GM19467 (cell line): ENCODE data around the gene NRROS.
"Not testable (repeated sequence)": the region's sequence is repeated elsewhere in the genome, so short reads cannot be mapped to it uniquely, and the experiment has no call there.

Experiments used
- ATAC-seq: cut with Tn5 transposase; IDR thresholded peaks from one replicate; pipeline ENCODE4 v1.9.1; 2021; ENCODE audit warnings: mild to moderate bottlenecking, moderate library complexity; ENCODE audit not compliant: unreplicated experiment

The NRROS gene

DNA sequence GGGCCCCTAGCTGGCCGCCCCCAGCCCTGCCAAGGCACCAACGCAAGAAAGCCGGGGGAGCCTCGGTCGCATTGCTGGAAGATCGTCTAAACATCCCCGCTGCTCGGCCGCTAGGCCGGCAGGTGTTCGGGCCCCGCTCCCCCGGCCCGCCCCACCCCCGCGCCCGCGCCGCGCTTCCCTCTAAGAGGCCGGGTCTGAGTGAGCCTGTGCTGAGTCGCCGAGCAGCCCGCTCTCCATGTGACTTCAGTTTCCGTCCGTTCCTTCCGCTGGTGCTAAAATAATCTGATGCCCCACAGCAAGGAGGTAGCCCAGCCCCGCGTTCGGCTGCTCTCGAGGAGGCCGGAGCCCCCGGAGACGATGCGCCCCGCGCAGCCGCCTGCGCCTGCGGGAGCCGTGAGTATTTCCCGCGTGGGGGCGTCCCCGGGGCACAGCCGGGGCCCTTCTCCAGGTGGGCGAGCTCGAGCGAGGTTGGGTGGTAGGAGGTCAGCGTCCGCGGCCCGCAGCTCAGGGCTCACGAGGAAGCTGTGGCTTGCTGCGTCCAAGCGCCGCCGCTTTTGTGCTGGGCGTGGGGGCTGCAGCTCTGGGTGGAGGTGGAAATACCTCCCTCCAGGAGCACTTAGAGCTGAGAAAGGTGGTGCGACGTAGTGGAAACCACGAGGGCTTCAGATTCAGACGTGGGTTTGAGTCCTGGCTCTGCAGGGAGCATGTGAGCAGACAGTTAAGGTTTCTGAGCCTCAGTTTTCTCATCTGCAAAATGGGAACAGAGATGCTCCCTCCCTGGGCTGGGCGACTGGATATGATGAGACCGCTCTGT, at the start of gene NRROS:
Gene NRROS, plus strand, starts transcription at position 212 of the 814 bp plus-strand sequence. CDS start 14,846 bp downstream, outside the sequence.
- ATAC-seq, result no peak

DNA sequence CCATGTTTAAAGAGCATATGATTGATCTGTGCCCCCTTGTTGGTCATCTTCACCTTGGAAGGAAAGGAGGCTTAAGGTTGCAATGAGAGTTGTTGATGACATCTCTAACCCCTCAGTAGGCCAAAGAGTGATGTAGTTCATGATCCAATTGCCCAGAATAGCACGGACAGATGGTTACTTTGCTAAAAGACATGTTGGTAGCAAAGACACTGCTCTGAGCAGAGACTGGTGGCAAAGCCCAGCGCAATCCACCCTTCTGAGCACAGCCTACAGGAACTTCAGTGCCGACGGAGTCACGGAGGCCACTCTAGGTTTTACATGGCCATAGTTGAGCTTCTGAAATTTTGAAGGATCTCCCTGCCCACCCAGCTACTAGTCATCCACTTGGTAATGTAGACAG, 49.2 kb upstream of the NRROS start:
- no peak for ATAC-seq

DNA sequence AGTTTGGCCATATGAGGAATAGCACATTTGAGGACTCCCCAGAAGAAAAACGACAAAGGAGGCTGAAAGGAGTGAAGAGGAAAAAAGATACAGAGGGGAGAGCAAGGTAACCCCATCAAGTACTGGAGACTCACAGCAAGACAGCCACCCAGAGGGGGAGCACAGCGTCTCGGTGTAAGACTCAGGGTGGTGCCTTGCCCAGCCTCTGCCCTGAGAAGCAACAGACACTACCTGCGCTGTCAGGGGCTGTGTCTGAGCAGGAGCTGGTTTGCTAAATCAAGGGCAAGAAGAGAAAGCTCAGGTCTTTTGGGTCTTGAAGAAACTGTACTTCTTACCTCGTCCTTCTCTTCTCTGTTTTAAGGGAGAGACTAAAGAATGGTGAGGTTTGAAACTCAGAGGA, 43.1 kb upstream of the NRROS start:
- no peak for ATAC-seq

DNA sequence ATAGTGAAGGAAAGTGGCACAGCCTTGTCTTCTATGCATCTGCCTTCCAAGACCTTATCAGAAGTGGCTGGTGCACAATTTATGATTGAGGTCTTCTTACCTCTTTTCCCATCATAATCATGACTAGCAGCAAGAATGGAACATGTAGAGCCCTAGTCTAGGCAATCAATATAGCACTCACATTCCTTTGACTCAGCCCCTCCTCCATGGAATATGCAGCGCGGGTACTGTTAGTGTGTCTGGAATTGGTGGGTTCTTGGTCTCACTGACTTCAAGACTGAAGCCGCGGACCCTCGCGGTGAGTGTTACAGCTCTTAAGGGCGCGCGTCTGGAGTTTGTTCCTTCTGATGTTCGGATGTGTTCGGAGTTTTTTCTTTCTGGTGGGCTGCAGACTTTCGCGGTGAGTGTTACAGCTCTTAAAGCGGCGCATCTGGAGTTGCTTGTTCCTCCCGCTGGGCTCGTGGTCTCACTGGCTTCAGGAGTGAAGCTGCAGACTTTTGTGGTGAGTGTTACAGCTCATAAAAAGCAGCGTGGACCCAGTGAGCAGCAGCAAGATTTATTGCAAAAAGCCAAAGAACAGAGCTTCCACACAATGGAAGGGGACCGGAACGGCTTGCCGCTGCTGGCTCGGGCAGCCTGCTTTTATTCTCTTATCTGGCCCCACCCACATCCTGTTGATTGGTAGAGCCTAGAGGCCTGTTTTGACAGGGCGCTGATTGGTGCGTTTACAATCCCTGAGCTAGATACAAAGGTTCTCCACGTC, 41.3 kb upstream of the NRROS start:
- not testable (repeated sequence) for ATAC-seq

DNA sequence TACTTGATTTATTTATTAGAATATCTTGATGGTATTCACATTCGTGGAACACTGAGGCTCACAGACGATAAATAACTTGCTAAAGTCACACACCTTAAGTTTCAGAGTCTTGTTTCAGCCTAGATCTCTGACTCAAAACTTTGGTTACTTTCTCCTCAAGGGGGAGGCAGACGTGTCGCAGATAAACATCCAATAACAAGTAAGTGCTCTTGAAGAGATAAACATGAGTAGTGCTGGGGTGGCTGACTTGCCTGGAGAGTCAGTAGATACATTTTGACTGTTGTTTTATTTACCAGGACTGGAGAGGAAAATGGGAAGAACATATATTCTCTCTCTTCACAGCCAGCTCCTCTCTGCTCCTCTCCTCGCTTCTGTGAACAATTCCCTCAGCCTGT, 39.8 kb upstream of the NRROS start:
- no peak for ATAC-seq

DNA sequence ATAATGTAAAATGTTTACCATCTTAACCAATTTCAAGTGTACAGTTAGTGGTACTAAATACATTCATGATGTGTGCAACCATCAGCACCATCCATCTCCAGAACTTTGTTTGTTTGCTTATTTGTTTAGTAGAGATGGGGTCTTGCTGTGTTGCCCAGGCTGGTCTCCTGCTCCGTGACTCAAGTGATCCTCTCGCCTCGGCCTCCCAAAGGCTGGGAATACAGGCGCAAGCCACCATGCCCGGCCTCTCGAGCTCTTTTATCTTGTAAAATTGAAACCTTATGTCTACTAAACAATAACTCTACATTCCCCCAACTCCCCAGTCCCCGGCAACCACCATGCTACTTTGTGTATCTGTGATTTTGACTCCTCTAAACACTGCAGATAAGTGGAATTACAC, 39.1 kb upstream of the NRROS start:
- no peak for ATAC-seq

DNA sequence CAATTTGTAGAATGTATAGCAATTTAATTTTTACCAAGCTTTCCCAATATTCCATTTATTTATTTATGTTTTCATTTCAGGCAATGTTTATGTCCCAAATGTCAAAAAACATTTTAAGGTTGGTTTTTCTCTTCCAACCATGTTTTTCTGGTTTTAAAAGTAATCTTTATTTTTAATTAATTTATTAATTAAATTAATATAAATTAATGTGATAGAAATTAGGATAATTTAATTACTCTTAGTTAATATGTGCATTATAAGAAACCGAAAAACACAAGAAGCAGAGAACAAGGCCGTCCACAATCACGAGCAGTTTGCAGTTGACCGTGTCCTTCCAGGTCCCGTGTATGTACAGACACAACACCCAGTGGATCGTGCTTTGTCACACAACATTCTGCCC, 36.8 kb upstream of the NRROS start:
- no peak for ATAC-seq

DNA sequence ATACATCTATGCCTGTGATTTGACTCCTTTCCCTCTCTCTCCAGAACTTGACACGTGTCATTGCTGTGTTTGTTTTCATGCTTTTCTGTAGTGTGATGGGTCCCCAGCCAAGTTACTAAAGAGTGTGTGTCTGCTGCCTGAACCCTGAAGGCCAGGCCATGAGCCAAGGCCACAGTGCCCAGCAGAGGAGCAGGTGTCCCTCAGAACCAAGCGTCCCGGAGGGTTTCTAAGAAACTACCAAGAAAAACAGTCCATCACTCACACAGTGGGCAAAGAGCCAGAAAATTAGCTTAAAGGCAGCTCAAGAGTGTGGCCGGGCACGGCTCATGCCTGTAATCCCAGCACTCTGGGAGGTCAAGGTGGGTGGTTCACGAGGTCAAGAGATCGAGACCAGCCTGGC, 35.8 kb upstream of the NRROS start:
- no peak for ATAC-seq

DNA sequence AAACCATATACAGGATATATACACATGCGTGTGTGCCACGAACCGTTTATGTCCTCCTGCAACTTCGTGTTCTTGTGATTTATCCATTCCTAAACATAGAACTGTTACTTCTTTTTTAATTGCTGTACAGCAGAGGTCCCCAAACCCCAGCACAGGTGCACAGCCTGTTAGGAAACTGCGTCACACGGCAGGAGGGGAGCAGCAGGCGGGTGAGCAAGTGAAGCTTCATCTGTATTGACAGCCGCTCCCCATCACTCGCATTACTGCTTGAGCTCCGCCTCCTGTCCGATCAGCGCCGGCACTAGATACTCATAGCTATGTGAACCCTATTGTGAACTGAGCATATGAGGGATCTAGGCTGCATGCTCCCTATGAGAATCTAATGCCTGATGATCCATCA, 34.9 kb upstream of the NRROS start:
- no peak for ATAC-seq

DNA sequence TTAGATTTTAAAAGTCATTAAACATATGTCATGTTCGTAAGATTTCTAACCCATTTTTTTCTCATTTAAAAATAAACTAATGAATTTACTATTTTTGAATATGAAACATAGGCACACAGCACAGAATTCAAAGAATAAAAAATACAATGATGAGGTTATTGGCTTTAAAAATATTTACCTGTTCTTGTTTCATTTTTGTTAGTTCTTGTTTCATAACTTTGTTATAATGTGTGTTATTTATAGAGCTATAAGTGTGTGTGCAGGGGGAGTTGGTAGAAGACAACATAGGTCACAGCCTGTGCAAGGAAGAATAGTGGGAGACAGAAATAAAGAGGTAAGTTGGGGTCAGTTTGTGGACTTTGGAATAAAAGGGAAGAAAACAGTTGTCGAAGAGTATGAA, 30.8 kb upstream of the NRROS start:
- ATAC-seq, result no peak

DNA sequence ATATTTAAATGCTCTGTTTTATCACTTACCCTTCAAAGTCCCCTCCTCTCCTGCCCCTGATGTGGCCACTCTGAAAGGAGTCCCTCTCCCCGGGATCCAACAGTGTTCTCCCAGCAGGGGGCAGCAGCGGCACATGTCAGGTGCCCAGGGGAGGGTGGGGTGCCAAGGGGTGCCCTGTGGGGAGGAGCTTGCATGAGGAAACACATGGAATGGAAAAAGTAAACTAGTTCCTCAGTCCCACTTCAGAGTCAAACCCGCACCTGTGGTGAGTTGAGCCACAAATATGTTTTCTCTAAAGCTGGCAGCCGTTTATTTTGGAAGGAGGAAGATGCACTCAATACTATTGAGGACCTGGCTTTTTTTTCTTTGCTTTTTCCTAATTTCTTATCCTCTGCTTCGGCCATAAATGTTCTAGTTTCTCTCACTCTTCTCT, 30.1 kb upstream of the NRROS start:
- peak; percentile 78 for ATAC-seq

DNA sequence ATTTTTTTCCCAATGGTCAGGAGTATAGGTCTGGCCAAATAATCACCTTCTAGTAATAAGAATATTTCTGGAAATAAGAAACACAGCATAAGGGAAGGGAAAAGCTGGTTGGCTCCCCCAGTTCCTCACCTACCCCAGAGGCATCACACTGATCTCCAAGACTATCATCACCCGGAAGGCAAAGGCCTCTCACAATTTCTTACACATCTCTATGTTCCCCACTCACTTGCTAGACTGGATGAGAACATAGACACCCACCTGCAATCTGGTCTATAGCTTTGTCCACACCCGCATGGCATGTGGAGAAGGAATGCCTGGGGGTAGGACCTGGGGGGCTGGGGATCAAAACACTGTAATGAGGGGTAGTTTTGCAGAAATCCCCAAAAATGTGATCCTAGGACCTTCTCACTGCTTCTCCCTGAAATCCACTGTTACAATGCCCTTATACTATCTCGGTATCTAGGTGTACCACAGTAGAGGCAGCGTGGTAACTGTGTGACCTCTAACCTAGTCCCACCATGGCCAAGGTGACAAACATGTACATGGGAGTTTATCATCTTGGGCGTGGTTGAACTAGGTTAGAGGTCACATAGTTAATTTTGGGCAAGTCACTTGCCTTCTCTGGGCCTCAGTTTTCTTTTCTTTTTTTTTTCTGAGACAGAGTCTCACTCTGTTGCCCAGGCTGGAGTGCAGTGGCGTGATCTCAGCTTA, 29.5 kb upstream of the NRROS start:
- no peak for ATAC-seq

DNA sequence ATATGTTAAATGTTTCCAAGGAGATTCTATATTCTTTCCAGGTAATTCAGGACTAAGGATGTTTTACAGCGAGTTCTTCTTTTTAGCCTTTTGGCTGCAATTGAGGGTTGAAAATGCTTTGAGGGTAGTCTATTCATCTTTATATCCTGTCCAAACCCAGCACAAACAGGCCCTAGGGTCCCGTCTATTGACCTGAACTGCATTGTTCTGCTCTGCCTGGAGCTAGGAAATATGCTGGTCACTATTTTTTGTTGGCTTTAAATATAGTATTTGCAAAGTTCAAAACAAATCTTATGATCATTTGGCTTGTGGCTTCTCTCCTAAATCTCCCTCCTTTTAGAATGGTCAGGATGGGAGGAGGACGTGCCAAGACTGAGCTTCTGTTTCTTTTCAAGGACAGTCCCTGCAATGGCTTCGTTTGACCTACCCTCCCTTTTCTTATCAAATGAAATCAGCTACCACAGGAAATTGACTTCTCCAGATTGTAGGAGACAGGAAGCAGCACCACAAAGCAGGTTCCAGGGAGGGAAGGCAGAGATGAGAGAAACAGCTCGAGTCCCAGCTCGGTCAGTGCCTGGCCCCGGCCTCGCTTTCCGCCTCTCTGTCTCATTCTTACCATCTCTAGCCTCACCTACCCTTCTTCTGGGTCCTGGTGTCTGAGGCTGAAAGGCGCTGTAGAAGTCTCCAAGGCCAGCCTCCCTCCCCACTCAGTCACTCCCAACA, 27.6 kb upstream of the NRROS start:
- no peak for ATAC-seq

DNA sequence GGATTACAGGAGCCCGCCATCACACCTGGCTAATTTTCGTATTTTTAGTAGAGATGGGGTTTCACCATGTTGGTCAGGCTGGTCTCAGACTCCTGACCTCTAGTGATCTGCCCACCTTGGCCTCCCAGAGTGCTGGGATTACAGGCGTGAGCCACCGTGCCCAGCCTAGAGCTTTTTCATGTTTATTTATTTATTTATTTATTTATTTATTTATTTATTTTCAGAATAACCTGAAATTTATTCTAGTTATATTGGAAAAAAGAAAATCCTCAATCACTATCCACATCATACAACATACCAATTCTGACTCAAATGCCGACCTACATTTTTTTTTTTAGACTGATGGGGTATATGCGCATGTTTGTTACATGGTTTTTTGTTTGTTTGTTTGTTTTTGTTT, 24.3 kb upstream of the NRROS start:
- ATAC-seq, result not testable (repeated sequence)

DNA sequence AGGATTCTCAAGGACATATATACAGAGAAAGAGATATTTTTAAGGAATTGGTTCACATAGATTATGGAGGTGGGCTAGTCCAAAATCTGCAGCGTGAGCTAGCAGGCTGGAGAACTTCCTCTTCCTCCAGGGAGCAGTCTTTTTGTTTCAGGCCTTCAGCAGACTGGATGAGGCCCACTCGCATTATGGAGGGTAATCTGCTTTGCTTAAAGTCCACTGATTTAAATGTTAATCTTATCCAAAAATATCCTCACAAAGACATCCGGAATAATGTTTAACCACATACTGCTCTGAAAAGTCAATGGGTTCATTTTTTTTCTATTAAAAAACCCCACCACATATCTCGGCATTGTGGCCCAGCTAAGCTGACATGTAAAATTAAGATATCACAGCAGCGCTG, 22.2 kb upstream of the NRROS start:
- ATAC-seq, result no peak

DNA sequence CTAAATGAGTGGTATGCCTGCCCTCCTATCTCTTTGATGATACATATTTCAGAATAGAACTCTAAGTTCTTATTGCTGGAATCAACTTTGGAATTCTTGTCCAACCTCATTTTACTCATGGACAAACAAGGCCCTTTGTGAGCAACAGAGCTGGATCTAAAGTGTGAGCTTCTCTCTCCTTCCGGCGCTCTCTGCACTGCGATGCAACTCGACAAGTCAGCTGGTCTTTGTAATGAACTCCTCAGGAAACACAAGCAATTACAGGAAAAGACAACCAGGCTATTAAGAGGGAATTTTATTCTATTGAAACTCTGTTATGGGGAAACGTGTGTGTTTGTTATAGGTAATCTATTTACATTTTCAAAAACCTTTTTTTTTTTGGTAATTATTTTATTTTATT, 20.3 kb upstream of the NRROS start:
- no peak for ATAC-seq

DNA sequence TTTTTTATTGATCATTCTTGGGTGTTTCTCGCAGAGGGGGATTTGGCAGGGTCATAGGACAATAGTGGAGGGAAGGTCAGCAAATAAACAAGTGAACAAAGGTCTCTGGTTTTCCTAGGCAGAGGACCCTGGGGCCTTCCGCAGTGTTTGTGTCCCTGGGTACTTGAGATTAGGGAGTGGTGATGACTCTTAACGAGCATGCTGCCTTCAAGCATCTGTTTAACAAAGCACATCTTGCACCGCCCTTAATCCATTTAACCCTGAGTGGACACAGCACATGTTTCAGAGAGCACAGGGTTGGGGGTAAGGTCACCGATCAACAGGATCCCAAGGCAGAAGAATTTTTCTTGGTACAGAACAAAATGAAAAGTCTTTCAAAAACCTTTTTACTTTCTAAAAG, 19.9 kb upstream of the NRROS start:
- not testable (repeated sequence) for ATAC-seq

DNA sequence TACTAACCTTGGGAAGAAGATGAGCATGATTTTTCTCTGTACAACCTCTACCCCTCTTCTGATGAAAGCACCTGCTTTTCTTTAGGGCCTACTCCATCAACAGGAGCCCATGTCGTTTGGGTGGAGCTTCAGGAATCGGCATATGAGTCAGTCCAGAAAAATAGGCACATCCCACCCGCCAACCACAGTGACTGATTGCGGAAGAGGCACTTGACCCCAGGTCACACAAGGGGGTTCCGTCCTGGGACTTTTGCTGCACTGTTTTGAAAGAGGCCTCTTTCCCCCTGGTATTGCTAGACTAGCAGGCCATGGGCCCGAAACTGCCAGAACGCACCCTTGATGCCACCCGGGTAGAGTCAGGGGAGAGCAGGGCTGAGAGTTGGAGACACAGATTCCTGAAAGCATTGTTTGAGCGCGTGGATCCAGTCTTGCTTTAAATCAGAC, 19.3 kb upstream of the NRROS start:
- ATAC-seq, result no peak

DNA sequence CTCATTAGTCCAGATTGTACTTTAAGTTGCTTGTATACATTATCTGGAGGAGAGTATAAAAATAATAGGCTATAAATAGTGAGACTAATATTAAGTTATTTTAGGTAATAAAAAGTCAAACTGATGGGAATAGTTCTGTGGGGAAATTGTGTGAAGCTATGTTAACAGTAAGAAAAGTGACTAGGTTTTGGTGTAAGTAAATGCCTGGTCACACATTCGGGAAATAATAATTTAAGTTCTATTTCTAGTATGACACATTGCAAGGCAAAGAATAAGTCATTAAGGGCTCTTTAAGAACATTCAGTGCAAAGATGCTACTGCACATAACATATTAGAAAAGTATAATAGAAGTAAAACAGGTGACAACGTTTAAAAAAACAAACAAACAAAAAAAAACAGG, 18.8 kb upstream of the NRROS start:
- ATAC-seq, result no peak

DNA sequence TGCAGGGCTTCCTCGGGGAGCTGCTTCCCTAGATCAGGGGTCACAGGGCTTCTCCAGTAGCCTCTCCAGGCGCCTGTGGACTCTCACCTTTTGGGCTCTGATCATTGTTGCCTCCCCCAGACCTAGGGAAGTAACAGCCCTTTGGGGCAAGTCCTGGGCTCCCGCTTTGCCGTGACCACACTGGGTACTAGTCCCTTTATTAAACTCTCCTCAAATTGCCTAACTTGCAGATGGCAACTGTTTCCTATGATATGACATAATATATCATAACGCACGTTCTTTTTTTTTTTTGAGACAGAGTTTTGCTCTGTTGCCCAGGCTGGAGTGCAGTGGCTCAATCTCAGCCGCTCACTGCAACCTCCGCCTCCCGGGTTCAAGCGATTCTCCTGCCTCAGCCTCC, 17.9 kb upstream of the NRROS start:
- ATAC-seq, result no peak
